HG03432 (cell line): Measurements from ENCODE around the gene SCP2.

Experiments used
- ATAC-seq: cut with Tn5 transposase; IDR thresholded peaks from one replicate; pipeline ENCODE4 v1.9.1; 2021; ENCODE audit warnings: mild to moderate bottlenecking, moderate library complexity; ENCODE audit not compliant: unreplicated experiment

SCP2 gene, protein sequence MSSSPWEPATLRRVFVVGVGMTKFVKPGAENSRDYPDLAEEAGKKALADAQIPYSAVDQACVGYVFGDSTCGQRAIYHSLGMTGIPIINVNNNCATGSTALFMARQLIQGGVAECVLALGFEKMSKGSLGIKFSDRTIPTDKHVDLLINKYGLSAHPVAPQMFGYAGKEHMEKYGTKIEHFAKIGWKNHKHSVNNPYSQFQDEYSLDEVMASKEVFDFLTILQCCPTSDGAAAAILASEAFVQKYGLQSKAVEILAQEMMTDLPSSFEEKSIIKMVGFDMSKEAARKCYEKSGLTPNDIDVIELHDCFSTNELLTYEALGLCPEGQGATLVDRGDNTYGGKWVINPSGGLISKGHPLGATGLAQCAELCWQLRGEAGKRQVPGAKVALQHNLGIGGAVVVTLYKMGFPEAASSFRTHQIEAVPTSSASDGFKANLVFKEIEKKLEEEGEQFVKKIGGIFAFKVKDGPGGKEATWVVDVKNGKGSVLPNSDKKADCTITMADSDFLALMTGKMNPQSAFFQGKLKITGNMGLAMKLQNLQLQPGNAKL

DNA sequence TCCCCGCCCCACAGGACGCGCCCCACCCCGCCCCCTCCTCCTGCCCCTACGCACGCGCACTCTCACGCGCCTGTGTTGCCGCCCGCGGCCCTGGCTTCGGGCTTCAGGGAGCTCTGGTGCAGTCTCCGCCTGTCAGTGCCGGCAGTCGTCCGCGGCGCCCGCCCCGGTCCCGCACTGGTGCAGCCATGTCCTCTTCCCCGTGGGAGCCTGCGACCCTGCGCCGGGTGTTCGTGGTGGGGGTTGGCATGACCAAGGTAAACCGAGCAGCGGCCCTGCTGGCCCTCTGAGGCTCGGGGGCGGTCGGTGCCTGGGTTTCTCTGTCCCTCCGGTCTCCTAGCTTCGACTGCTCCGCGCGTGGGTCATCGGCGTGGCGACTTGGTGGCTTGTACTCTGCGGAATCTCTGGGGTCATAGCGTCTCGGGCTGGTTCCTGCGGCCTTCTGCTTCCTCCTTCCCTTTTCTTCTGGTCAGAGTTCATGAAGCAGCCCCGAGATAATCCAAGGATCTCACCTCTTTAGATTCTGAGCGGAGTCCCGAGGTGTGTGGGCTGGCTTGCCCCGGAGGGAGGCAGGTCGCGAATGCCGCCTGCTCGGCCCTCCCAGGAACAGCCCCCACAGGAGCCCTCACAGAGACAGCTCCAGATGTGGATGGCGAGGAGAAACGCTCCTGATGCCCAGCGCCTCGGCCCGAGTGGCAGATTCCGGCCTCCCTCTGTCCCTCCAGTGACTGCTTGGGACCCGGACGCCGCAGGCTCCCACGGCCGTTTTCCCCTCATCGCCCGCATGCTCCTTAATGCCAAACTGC lies at the start of gene SCP2:
SCP2 (plus strand) TSS at position 65 of the 803 bp plus-strand sequence; CDS start at position 186, 121 bp downstream.
- ATAC-seq = peak; percentile 85

DNA sequence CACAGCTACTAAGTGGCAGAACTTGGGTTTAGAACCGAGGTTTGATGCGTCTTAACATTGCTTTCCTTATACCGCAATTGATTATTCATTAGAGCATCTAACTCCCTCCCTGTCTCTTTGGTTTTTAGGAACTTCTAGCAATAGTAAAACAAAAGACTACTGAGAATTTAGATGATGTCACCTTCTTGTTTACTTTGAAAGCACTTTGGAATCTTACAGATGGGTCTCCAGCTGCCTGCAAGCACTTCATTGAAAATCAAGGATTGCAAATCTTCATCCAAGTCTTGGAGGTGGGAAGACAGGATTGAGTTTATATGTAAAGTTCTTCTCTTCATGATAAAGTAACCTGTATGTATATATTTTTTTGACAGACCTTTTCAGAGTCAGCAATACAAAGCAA lies 49.5 kb upstream of the SCP2 start:
- no peak for ATAC-seq

DNA sequence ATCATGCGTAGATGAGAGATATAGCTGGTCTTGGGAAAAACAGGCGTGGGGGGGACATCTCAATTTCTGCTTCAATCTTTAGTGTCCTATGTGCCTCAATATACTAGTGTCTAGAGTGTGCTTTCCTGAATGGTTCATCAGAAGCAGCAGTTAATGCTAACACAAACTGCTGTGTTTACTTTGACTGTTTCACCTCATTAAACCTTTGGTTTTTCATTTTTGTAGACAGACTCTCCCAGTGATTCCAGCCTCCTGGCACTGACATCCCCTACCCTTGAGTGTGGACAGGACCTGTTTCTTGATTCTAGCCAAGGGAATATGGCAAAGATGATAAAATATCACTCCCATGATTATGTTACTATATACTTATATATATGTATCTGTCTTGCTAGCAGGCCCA lies 46.9 kb upstream of the SCP2 start:
- no peak for ATAC-seq

DNA sequence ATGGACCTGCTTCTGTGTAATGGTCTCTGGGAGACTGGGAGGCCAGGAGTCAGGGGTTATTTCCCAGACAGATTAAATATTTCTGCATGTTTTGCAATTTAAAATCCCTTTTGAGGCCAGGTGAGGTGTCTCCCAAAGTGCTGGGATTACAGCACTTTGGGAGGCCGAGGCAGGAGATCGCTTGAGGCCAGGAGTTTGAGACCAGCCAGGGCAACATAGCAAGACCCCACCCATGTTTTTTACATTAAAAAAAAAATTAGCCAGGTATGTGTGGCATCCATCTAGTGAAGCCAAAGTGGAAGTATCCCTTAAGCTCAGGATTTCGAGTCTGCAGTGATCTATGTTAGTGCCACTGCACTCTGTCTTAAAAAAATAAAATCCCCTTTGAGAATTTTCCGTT lies 39.6 kb upstream of the SCP2 start:
- no peak for ATAC-seq

DNA sequence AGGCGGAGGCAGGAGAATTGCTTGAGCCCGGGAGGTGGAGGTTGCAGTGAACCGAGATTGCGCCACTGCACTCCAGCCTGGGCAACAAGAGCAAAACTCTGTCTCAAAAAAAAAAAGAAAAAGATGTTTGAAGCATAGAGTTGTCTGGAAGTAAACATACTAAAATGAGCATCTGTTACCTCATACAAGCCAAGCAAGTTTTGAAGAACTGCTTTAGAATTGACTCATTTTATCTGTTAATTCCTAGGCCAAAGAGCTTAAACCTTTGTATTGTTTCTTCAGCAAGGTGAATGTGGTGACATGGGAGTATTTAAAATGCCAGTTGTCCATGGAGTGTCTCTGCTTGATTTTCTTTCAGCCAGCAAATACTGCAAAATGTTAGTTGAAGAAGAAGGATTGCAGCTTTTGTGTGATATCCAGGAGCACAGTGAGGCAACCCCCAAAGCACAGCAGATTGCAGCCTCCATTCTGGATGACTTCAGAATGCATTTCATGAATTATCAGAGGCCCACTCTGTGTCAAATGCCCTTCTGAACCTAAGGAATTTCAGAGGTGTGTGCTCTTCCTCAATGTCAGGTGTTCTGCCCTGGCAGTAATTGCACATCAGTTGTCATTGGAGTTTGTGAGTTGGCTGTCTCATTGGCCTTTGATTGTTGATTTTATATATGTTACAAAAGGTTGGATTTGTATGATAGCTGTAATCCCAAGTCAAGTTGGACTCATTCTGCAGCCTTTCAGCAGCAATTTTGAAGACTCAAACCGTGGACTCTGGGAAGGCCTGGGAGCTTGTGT lies 34.5 kb upstream of the SCP2 start:
- no peak for ATAC-seq

DNA sequence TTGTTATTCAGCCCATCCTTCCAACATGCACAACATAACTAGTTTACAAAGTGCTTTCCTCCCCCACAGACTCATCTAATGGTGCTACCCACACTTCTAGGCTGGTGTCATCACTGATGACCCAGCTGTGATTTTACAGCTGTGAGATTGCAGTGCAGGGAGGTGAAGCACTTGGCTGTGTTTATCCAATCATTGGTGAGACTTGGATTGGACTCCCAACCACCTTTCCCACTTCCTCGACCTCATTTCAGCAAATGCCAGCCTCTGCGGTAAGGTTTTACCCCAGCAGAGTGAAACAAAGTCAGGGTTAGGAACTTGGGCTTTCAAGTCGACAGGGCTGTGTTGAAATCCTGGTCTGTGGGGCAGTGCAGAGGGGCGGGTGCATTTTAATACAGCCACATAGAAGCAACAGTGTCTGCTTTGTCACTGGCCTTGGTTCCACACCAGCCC lies 27.6 kb upstream of the SCP2 start:
- no peak for ATAC-seq

DNA sequence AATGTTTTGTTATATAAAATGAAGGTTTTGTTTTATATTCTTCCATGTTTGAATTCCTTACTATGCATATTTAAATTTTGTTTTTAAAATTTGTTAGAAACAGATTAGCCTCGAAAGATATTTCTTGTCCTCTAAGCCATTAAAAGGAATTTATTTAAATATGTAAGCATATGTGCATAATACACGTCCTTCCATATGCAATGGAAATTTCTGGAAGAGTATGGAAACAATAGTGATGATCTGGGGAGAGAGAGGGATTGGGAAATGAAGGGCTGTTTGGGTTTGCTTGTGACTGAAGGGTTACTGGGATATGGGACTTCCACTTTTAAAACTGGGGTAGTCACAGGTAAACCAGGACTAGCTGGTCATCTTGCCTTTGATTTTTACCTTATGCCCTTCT lies 26.7 kb upstream of the SCP2 start:
- ATAC-seq = no peak

DNA sequence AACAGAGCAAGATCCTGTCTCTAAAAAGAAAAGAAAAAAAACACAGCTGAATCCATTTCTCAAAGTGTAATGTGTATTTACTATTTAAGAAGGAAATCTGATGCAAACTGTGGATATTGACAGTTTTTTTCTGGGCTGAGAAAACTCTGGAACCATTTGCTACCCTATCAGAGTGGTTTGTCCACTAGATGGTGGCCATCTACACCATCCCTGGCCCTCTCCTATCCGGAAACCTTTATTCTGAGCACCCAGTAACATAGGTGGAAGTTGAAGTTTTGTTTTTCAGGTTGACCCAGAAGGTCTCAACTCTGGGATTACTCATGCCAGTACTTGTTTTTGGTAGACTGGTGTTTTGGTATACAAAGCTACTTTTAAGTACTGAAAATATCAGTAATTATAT lies 25.7 kb upstream of the SCP2 start:
- no peak for ATAC-seq

DNA sequence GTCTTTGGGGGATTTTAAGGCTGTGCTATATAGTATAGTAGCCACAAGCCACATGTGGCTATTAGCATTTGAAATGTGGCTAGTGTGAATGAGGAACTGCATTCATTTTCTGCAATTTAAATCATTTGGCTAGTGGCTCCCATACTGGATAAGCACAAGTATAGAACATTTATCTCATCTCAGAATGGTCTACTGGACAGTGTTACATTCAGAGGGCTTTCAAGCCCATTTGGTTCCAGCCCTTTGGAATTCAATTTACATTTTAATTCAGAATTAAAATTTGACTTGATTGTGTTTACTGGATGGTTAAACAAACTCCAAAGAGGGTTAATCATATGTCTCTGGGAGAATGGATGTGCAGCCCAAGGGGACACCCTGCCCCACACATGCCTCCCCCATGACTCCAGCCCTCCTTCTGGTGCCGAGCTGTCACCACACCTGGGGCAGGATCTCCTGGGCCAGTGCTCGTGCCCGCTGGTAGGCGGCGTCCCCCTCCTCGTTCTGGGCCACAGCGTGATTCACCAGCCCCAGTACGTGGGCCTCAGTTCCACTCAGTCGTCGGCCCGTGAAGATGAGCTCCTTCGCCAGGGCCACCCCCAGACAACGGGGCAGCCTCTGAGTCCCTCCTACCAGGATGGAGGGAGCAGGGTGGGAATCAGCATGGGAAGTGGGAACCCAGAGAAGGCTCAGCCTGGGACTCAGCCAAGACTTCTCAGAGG lies 22.7 kb upstream of the SCP2 start:
- ATAC-seq = no peak

DNA sequence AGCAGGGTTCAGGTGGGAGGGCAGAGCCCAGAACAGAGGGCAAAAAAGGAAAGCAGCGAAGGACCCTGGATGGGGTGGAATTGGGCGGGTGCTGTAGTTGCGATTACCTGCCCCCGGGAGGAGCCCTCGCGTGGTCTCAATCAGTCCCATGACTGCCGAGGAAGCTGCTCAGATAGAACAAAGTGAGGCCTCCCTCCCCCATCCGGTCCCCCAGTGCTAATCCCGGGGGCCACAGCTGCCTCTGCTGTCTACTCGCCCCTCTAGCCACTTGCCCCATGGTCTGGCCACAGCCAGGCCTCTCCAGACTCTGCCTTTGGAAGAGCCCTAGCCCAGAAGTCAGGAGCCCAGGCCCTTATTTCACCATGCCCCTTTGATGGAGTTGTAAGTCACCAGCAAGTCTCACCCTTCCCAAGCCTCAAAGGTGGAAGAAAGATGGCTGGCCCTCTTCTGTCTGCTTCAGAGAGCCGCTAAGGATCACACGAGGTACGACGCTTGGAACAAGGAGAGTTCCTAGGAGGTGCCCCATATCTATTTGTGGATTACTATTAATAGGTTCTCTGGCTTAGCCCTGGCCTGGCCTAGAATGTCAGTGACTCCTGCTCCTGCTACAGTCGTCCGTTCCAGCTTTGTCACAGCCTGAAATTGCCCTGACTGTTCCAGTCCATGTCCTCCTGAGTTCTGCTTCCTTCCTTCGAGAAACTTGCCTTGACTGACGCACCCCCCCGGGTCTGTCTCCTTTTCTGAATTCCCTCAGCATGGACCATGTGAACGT lies 22.0 kb upstream of the SCP2 start:
- no peak for ATAC-seq

DNA sequence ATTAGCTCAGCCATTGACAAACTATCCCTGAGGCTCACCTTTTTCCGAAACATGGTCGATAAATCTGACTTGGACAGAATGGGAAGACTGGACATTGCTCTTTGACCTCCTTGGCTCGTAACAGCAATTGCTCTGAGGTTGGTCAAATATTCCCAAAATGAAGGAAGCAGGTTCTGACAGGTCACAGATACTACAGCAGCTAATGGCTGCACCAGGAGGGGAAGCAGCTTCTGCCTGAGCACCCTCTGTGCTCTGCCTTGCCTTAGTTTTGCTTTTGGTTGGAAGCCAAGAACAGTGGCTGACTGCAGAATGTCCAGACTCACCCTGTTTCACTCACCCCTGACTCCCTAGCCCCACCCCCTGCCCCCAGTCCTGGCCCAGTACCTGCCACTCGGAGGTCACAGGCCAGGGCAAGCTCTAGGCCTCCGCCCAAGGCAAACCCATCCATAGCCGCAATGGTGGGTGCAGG lies 20.9 kb upstream of the SCP2 start:
- no peak for ATAC-seq

DNA sequence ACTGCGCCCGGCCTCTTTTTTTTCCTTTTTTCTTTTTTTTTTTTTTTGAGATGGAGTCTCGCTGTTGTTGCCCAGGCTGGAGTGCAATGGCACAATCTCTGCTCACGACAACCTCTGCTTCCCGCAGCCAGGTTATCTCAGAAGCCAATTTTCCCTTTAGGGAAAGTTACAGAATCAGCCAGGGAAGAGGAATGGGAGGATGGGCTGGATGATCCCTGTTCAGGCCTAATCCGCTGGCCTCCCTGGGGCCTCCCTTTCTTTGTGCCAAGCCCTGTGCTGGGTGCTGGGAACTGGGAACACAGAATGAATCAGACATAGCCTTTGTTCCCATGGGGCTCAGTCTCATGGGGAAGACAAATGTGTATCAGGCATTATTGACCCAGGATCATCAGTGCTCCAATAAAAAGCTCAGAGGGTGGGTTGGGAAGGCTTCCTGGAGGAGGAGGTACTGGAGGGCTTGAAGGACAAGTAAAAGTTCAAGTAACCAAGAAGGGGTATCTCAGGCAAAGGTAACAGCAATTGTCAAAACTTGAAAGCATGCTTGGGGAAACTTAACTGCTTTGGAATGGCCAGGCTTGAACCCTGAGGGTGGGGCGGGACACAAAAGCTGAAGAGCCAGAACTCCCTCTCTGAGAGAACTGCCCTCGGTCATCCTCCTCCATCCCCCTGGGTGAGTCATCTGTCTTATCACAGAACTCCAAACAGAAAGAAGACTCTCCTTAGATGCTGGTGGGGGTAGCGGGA lies 19.8 kb upstream of the SCP2 start:
- ATAC-seq = no peak

DNA sequence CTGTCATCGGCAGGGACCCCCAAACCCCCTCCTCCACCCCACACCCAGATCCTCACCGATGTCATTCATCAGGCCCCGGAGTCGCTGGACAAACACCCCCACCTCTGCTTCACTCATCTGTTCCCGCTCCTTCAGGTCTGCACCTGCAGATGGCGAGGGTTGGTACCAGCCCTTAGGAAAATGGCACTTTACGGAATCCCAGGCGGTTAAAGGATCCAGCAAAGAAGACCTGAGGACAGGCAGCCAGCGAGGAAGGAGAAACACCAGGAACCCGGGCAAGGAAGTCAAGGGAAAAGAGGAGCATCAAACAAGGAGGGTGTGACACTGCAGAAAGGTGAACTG lies 19.3 kb upstream of the SCP2 start:
- ATAC-seq = no peak

DNA sequence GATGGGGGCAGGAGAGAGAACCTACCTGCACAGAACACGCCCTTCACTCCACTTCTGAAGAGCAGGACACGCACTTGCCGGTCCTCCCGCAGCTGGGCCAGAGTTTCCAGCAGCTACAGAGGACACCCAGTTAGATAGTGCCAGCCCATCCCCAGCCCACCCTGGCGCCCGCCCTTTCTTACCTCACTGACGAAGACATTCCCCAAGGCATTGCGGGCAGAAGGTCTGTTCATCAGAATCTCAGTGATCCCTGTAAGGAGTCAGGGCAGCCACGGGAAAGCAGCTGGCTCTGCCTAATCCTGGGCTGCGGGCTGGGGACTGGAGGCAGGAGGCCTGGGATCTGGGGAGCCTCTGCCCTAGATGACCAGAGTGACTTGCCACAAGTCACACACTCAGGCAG lies 15.5 kb upstream of the SCP2 start:
- ATAC-seq = no peak

DNA sequence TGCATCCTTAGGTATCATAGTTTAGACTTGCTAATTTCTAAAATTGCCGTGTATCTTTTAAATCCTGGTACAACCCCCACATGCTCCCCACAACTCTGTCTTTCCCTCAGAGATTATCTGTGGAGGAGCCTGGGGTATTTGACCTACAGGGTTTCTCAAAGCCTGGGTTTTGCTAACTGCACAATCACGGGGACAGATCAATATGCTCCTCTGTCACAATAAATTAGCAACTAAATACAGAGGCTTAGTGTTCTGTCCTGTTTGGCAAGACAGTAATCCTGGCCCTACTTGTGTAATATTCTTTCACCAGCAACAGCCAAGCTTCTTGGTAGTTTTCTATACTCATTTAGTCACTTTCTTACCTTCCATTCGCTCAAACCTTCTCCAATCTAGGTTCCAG lies 14.1 kb upstream of the SCP2 start:
- ATAC-seq = no peak

DNA sequence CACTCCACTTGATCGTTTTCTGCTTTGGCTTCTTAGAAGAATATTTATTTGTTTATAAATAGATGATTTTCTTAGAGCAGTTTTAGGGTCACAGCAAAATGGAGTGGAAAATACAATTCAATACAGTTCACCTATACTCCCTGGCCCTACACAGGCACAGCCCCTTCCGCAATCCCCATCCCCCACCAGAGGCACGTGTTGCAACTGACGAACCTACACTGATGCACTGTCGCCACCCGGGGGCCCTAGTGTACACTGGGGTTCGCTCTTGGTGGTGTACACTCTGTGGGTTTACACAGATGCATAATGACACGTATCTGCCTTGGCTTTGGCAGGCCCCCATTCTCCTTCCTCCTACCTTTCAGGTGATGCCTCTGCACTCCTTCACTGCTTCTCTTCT lies 13.5 kb upstream of the SCP2 start:
- ATAC-seq = no peak

DNA sequence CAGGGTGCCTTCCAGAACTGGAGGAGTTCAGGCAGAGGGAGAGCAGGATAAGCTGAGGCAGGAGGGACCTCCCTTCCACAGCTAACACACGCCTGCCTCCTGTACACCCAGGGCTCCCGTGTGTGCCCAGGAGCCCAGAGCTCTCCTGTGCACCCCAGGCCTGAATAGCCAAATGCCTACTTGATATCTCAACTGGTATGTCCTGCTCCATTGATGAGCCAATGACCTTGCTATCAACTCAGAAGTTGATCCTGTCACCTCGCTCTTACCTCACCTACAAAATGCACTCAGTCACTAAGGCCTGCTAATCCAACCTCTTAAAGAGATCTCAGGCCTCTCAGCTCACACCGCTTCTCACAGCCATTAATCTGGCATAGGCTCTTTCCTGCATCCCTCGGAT lies 12.6 kb upstream of the SCP2 start:
- no peak for ATAC-seq

DNA sequence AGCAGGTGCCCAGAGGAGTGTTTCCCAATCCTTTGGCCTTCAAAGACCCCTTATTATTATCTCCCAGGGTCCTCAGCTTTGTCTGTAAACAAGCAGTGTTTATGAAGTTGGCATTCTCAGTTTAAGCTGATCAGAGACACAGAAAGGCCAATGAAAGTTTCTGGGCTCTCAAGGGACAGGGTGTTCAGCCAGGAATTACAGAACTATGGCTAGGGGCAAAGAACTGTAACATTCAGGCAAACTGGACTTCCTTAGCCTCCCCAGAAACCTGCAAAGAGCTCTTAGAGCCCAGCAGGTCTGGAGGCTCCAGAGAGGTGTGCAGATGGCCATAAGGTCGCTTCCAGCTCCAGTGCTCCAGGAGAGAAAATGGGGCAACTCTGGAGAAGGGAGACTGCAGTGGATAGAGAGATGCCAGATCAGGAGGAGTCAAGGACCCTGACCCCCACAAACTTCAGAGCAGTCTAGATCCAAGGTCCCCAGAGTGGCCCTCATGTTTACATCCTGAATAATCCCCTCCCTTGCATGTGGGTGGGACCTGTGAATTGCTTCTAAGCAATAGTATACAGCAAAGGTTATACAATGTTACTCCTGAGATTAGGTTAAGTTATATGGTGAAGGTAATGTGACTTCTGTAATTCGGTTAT lies 11.7 kb upstream of the SCP2 start:
- ATAC-seq = no peak

DNA sequence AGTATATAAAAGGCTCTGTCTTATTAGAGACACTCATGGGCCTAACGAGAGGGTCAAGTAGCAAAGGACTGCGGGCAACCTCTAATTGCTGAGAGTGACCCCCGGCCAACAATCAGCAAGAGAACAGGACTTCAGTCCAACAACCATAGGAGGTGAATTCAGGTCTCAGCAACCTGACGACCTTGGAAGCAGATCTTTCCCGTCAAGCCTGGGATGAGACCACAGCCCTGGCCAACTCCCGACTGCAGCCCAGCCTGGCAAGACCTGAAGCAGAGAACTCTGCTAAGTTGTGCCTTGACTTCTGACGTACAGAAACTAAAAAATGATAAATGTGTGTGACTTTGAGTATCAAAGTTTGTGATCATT lies 11.2 kb upstream of the SCP2 start:
- ATAC-seq = no peak
